ENCODE data around the gene WFDC5.

- TF ChIP-seq CTCF (IDR thresholded peaks at IDR 0.05) (no peak), POLR2A (IDR thresholded peaks at IDR 0.05) (no peak)
Observed at GRCh38 chr20:45163083-45163803, 48.3 kb upstream of the WFDC5 start.

All from thyroid gland (tissue), 4 donors.